ENCODE data around the gene SCAMP4.

DNA sequence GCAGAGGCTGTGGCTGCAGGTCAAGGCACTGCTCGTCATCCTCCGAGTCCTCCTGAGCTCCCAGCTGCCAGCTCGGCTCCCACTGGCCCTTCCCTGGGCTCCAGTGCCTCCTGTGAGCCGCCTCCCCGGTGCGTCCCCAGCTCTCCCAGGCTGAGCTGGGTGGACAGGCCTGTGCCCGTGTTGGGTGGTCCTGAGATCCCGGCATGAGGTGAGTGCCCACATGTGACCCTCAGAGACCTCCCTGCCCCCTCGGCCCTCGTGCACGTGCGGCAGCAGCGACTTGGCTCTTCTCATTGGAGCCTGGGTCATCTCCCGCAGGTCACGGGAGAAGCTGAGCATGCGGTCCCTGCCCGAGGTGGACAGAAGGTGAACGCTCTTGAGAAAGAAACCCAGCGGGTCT is 15.4 kb downstream of the SCAMP4 start:
- TF ChIP-seq, protein P1, sequence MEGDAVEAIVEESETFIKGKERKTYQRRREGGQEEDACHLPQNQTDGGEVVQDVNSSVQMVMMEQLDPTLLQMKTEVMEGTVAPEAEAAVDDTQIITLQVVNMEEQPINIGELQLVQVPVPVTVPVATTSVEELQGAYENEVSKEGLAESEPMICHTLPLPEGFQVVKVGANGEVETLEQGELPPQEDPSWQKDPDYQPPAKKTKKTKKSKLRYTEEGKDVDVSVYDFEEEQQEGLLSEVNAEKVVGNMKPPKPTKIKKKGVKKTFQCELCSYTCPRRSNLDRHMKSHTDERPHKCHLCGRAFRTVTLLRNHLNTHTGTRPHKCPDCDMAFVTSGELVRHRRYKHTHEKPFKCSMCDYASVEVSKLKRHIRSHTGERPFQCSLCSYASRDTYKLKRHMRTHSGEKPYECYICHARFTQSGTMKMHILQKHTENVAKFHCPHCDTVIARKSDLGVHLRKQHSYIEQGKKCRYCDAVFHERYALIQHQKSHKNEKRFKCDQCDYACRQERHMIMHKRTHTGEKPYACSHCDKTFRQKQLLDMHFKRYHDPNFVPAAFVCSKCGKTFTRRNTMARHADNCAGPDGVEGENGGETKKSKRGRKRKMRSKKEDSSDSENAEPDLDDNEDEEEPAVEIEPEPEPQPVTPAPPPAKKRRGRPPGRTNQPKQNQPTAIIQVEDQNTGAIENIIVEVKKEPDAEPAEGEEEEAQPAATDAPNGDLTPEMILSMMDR (IDR thresholded peaks at IDR 0.05): no peak
- no peak for TF ChIP-seq POLR2A (IDR thresholded peaks at IDR 0.05)

Measured in esophagus squamous epithelium (tissue), 4 donors.